Activated T-cell treated with anti-CD3 and anti-CD28 coated beads, Interleukin-2, amount 50 U/mL, for 72 hours (primary cell): ENCODE data around the gene KAT6B. TPM values are rescaled to one million over a fixed set of nuclear protein-coding genes. Genes with fewer than 3 reads are reported as not detected.

Experiments used
- ATAC-seq, 2 donors: fragments of 150-1000 bp; cut with Tn5 transposase; replicated peaks in 1 of 2; 2 replicates each; pipeline ENCODE4 v1.10.0; 2021; ENCODE audit warnings: moderate library complexity in 2 of 2, mild to moderate bottlenecking in 1 of 2
- DNase-seq, 2 donors: peaks; one replicate each; pipeline ENCODE4 v3.0.0; 2021 to 2022; ENCODE audit warnings: mixed read lengths in 1 of 2
- H3K27ac Mint-ChIP-seq: one replicate; pipeline ENCODE4 v1.8.0; 2022; ENCODE audit warnings: mild to moderate bottlenecking, moderate library complexity, mixed read lengths
- H3K27me3 Mint-ChIP-seq: one replicate; pipeline ENCODE4 v1.8.0; 2022; ENCODE audit warnings: low read depth, mixed read lengths
- H3K36me3 Mint-ChIP-seq, 2 donors: one replicate each; pipeline ENCODE4 v1.8.0; 2022; ENCODE audit warnings: mixed read lengths in 2 of 2, mild to moderate bottlenecking in 1 of 2; ENCODE audit not compliant: insufficient read depth in 2 of 2
- H3K4me1 Mint-ChIP-seq: one replicate; pipeline ENCODE4 v1.8.0; 2022; ENCODE audit warnings: low read depth, mixed read lengths
- H3K4me3 Mint-ChIP-seq, 2 donors: one replicate each; pipeline ENCODE4 v1.8.0; 2022; ENCODE audit warnings: mild to moderate bottlenecking in 2 of 2, mixed read lengths in 2 of 2, moderate library complexity in 2 of 2
- H3K9me3 Mint-ChIP-seq, 2 donors: one replicate each; pipeline ENCODE4 v1.8.0; 2022; ENCODE audit warnings: mixed read lengths in 2 of 2
- total RNA-seq, 2 donors: library from RNA; stranded (reverse); gene quantifications; one replicate each; pipeline ENCODE4 v1.2.3, GENCODE V29; 2022

The KAT6B gene
- total RNA-seq, 2 donors from 2014 or later = 27.9 to 29.8 TPM

DNA sequence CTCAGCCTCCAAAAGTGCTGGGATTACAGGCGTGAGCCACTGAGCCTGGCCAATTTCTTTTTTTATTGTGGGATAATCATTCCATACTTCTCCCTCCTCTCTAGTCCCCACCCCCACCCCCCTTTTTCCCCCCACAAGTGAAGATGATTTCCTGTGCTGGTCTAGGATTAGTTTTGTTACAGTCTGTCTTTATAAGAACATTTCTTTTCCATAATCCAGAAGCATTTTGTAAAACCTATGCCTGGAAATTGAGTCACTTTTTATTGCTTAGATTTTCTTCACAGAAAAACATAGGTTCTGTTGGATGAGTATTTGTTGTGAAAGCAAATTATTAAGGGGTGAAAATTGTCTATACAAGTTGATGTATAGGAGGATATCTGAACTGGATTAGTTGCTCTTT is 98.9 kb downstream of the KAT6B start:
- H3K36me3 Mint-ChIP-seq = peaks cover 0 to 5% of the 10 kb centered on the region in 2 donors
- H3K4me1 Mint-ChIP-seq = peaks cover 12% of the 10 kb centered on the region
- no peak overlapping the region for H3K27ac Mint-ChIP-seq
- no peak for ATAC-seq
- no peaks in the 10 kb centered on the region for H3K9me3 Mint-ChIP-seq
- no peak for DNase-seq
- H3K4me3 Mint-ChIP-seq = no peak overlapping the region
- H3K27me3 Mint-ChIP-seq = no peaks in the 10 kb centered on the region

GRCh38 chr10:74925708-74926107 is 99.3 kb downstream of the KAT6B start:
- no peaks in the 10 kb centered on the region for H3K27me3 Mint-ChIP-seq
- peaks cover 12% of the 10 kb centered on the region for H3K4me1 Mint-ChIP-seq
- H3K9me3 Mint-ChIP-seq = no peaks in the 10 kb centered on the region
- no peak for DNase-seq
- peaks cover 0 to 1% of the 10 kb centered on the region in 2 donors for H3K36me3 Mint-ChIP-seq
- H3K4me3 Mint-ChIP-seq = no peak overlapping the region
- ATAC-seq = no peak
- no peak overlapping the region for H3K27ac Mint-ChIP-seq

GRCh38 chr10:74926791-74927585 is 100.6 kb downstream of the KAT6B start:
- H3K36me3 Mint-ChIP-seq = no peaks in the 10 kb centered on the region
- no peaks in the 10 kb centered on the region for H3K9me3 Mint-ChIP-seq
- no peak overlapping the region for H3K4me3 Mint-ChIP-seq
- no peaks in the 10 kb centered on the region for H3K27me3 Mint-ChIP-seq
- no peak for DNase-seq
- H3K27ac Mint-ChIP-seq = no peak overlapping the region
- peaks cover 12% of the 10 kb centered on the region for H3K4me1 Mint-ChIP-seq
- ATAC-seq = no peak

DNA sequence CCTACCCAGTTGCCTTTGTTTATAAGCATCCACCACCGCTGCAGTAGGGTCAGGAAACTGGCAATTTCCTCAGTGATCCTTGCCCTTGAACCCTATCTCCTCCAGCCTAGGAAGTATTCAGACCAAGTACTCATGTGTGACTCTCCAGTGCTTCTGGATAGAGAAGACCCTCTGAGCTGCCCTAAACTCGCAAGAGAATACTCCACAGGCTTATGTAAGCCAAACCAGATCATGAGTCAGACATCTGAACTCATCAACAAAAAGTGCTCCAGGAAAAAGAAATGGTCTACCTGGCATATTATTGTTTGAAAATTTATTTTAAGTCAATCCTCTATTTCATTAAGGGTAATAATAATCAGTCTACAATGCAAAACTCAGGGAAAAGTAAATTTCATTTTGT is 101.3 kb downstream of the KAT6B start:
- Mint-ChIP-seq H3K4me3 (no peak overlapping the region), H3K4me1 (peaks cover 12% of the 10 kb centered on the region), H3K27me3 (no peaks in the 10 kb centered on the region), H3K36me3 (no peaks in the 10 kb centered on the region), H3K9me3 (no peaks in the 10 kb centered on the region), H3K27ac (peak overlapping the region; percentile 43)
- ATAC-seq (no peak), DNase-seq (no peak)

GRCh38 chr10:74928742-74929191 is 102.4 kb downstream of the KAT6B start:
- DNase-seq = no peak
- no peaks in the 10 kb centered on the region for H3K27me3 Mint-ChIP-seq
- no peak for ATAC-seq
- H3K27ac Mint-ChIP-seq = no peak overlapping the region
- no peak overlapping the region for H3K4me3 Mint-ChIP-seq
- no peaks in the 10 kb centered on the region for H3K36me3 Mint-ChIP-seq
- peaks cover 2% of the 10 kb centered on the region for H3K4me1 Mint-ChIP-seq
- no peaks in the 10 kb centered on the region for H3K9me3 Mint-ChIP-seq

DNA sequence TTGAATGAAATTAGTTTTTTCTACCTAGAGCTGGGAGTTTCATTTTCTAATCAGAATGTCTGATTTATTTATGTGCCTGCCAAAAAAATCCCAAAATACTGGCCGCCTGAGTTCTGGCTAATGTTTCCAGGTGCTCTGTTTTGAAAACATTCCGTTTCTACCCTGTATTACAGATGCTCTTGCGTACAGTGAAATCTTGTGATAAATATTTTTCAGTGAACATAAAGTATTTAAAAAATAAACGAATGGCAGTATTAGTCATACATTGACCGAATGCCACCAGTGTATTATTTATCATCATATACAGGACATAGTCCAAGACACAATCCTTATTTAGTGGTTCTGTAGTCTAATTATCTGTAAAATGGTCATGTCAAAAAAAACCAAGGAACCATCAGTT is 102.8 kb downstream of the KAT6B start:
- ATAC-seq (no peak), DNase-seq (no peak)
- no peaks in the 10 kb centered on the region for H3K4me1 Mint-ChIP-seq
- no peak overlapping the region for H3K27ac Mint-ChIP-seq
- no peaks in the 10 kb centered on the region for H3K9me3 Mint-ChIP-seq
- H3K27me3 Mint-ChIP-seq = no peaks in the 10 kb centered on the region
- H3K36me3 Mint-ChIP-seq = no peaks in the 10 kb centered on the region
- H3K4me3 Mint-ChIP-seq = no peak overlapping the region

DNA sequence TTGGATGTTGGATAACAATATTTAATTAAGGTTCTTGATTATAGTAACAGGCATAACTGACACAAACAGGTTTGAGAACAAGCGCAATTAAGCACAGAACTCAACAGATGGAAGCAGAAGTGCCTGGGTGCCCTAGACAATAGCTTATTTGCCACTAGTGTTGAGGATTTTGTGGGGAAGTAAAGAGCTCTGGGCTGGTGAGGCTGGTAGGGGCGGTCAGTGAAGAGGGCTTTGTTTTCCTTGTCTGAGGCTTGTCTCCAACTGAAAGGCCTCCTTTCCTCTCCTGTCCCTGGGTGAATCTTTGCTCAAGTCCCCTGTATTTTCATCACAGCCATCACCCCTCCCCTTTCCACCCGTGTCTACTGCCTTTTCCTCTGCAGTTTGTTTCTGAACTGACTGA is 104.6 kb downstream of the KAT6B start:
- Mint-ChIP-seq H3K27me3 (no peaks in the 10 kb centered on the region), H3K27ac (no peak overlapping the region), H3K9me3 (peaks cover 0 to 2% of the 10 kb centered on the region in 2 donors), H3K4me1 (no peaks in the 10 kb centered on the region), H3K36me3 (peaks cover 0 to 2% of the 10 kb centered on the region in 2 donors), H3K4me3 (no peak overlapping the region)
- ATAC-seq (no peak), DNase-seq (no peak)

- Mint-ChIP-seq H3K27me3 (no peaks in the 10 kb centered on the region), H3K4me1 (no peaks in the 10 kb centered on the region), H3K4me3 (no peak overlapping the region), H3K9me3 (peaks cover 0 to 2% of the 10 kb centered on the region in 2 donors), H3K27ac (no peak overlapping the region), H3K36me3 (peaks cover 0 to 2% of the 10 kb centered on the region in 2 donors)
- no peak for ATAC-seq
- no peak for DNase-seq
Measured at GRCh38 chr10:74932648-74933047, 106.2 kb downstream of the KAT6B start.

- Mint-ChIP-seq H3K27ac (no peak overlapping the region), H3K9me3 (peaks cover 0 to 2% of the 10 kb centered on the region in 2 donors), H3K27me3 (no peaks in the 10 kb centered on the region), H3K4me1 (no peaks in the 10 kb centered on the region), H3K36me3 (peaks cover 0 to 2% of the 10 kb centered on the region in 2 donors), H3K4me3 (no peak overlapping the region)
- no peak for ATAC-seq
- DNase-seq = no peak
Measured at GRCh38 chr10:74934100-74934812, 107.9 kb downstream of the KAT6B start.

GRCh38 chr10:74936577-74937265 is 110.3 kb downstream of the KAT6B start:
- H3K36me3 Mint-ChIP-seq = peaks cover 0 to 2% of the 10 kb centered on the region in 2 donors
- DNase-seq = no peak
- peaks cover 0 to 2% of the 10 kb centered on the region in 2 donors for H3K9me3 Mint-ChIP-seq
- no peaks in the 10 kb centered on the region for H3K4me1 Mint-ChIP-seq
- H3K27me3 Mint-ChIP-seq = no peaks in the 10 kb centered on the region
- no peak overlapping the region for H3K27ac Mint-ChIP-seq
- ATAC-seq = no peak
- H3K4me3 Mint-ChIP-seq = no peak overlapping the region

DNA sequence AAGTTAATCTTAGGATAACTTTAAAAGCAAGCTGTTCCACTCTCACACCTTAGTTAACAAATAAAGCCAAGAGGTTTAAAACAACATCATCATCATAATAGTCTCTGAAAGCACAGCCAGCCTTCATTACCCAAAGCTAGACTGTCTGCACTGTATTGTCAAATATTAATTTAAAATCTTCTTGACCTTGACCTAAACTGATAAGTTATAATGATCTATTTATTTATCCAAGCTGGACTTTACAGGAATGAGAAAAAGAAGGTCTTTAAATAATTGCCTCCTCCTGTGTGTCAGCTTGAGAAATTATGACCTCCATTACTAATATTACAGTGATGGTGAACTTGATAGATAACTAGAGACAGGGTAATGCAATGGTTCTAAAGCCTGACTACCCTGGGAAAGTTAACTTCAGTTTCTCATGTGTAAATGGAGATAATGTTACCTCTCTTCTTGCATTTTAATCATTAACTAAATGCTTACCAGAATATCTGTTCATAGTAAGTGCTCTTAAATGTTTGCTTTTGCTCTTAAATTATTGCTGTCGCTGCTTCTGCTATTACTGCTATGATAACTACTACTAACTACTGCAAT is 111.0 kb downstream of the KAT6B start:
- no peak for DNase-seq
- peak overlapping the region; percentile 39 for H3K27ac Mint-ChIP-seq
- H3K4me3 Mint-ChIP-seq = no peak overlapping the region
- H3K27me3 Mint-ChIP-seq = no peaks in the 10 kb centered on the region
- peaks cover 0 to 2% of the 10 kb centered on the region in 2 donors for H3K9me3 Mint-ChIP-seq
- ATAC-seq = no peak
- H3K36me3 Mint-ChIP-seq = peaks cover 0 to 2% of the 10 kb centered on the region in 2 donors
- no peaks in the 10 kb centered on the region for H3K4me1 Mint-ChIP-seq

DNA sequence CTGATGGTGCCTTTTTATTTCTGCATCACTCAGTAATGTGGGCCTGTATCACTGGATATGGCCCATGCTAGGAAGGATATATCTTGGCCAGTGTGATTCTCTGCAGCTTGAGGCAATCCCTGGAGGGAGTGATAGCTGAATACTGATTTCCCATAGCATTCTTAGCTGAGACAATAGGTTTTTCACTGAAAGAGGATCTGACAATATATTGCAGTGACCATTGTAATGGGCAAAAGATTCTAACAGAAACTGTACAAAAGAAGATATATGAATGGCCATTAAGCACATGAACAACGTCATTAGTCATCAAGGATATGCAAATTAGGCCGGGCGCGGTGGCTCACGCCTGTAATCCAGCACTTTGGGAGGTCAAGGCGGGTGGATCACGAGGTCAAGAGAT is 117.8 kb downstream of the KAT6B start:
- no peak for DNase-seq
- peaks cover 0 to 2% of the 10 kb centered on the region in 2 donors for H3K9me3 Mint-ChIP-seq
- H3K4me3 Mint-ChIP-seq = no peak overlapping the region
- no peaks in the 10 kb centered on the region for H3K27me3 Mint-ChIP-seq
- no peak for ATAC-seq
- no peaks in the 10 kb centered on the region for H3K36me3 Mint-ChIP-seq
- no peak overlapping the region for H3K27ac Mint-ChIP-seq
- H3K4me1 Mint-ChIP-seq = peaks cover 19% of the 10 kb centered on the region
